Sciatic nerve (tissue), 2 donors: ENCODE data around the gene PPP2R5A. TPM values are rescaled to one million over a fixed set of nuclear protein-coding genes. Genes with fewer than 3 reads are reported as not detected.
"Not testable (repeated sequence)": the region's sequence is repeated elsewhere in the genome, so short reads cannot be mapped to it uniquely, and the experiment has no call there.

ENCODE experiments used
- ATAC-seq: fragments of 200-7000 bp; cut with Tn5 transposase; one replicate; pipeline ENCODE4 v1.9.1; 2020; ENCODE audit warnings: mild to moderate bottlenecking, moderate library complexity
- DNase-seq: peaks from one replicate; pipeline ENCODE4 v3.0.0-alpha.2; 2020; ENCODE audit warnings: low spot score
- intact Hi-C: fragments of 100-400 bp; cut with DNase I; formaldehyde crosslinking; loops from one replicate; pipeline ENCODE4 v1.14.2; 2022
- total RNA-seq: library from RNA; stranded (reverse); fragmentation: NEBNext Ultra II Directional; extraction: Animal tissue kit (Norgen Biotek cat#: 25700); gene quantifications from one replicate; pipeline ENCODE4 v1.2.1, GENCODE V29; 2021
- donor health status: DM: no; HTN: no; CAD: no.
- donor health status: DM: no; HTN: no; CAD: no.

Gene PPP2R5A
- total RNA-seq, 1 donor from 2014 or later = 39.1 TPM

GRCh38 chr1:212260557-212261355, 24.5 kb upstream of the PPP2R5A start:
- DNase-seq (no peak), ATAC-seq (no peak)
- intact Hi-C loops = no loop called here

GRCh38 chr1:212261361-212261929, 23.8 kb upstream of the PPP2R5A start:
- peak; percentile 49 for ATAC-seq

GRCh38 chr1:212267017-212267416, 18.2 kb upstream of the PPP2R5A start:
- intact Hi-C loops = no loop called here
- no peak for DNase-seq
- no peak for ATAC-seq

More at GRCh38 chr1:212261361-212261929, 23.8 kb upstream of the PPP2R5A start:
- intact Hi-C loops = no loop called here
- no peak for DNase-seq

GRCh38 chr1:212267460-212267859, 17.8 kb upstream of the PPP2R5A start:
- ATAC-seq (no peak), DNase-seq (no peak)
- intact Hi-C loops = no loop called here

GRCh38 chr1:212269306-212269705, 15.9 kb upstream of the PPP2R5A start:
- ATAC-seq (no peak), DNase-seq (no peak)
- intact Hi-C loops = no loop called here

DNA sequence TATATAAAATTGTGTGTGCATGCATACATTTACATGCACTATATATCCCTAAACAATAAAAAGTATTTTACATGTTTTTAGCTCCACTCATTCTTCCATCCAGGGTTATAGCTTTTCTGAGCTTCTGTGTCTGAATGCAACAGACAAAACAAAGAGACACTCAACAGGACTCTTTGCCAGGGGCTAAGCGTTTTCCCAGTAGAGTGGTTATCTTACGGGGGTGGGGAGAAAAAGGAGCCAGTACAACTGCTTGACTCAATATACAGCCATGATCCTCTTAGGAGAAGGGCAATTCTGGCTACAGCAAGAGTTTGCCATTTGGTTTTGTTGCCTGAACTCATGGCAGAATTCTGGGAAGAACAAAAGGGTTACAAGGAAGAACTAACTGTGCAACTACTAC, 14.6 kb upstream of the PPP2R5A start:
- intact Hi-C loops = no loop called here
- DNase-seq = no peak
- ATAC-seq = no peak

DNA sequence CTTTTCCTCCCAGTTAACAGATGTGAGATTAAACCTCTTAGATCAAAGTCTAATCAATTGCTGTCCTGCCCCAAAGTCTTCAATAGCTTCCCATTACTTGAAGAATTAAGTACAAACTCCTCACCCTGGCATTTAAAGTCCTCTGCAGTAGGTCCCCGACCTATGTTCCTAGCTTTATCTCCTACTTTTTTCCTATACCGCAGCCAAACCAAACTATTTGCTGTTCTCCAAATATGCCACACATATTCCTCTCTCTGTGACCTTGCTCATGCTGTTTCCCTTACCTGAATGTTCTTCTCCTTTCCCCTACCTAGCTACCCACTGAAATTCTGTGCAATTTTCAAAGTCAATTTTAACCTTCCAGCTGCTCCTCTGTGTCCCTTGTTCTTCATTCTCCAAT, 14.0 kb upstream of the PPP2R5A start:
- ATAC-seq (no peak), DNase-seq (no peak)
- intact Hi-C loops = no loop called here

DNA sequence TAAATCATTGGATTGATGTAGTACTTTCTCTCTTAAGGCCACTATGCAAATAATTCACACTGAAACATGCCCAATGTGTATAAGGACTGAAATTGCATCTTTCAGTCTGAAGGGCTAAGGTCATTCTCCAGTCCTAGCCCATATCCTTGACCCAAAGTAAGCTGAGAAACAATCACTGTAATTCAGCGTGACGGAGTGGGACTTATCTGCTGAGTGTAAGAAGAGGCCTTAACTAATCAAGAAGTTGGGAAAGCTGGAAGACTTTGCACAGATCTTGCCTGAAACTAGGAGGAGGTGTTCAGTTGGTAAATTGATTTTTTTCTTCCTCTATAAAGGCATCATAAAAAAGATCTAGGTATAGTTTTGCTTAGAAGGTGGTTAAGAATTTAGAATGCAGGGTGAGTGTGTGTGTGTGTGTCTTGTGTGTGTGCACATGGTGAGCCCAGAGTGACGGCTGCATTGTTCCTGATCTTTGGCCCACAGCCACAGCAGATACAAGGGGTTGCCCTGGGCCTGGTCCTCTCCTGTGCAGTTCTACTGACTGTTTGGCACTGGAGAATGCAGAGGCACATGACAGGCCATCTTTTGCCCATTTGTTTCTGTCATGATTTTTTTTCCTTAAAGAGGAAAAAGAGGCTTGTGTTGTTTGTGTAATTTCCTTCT, 13.3 kb upstream of the PPP2R5A start:
- intact Hi-C loops = loop anchor here (2.0 kb wide), 1 partner anchor 27 kb away; no protein-coding TSS in a partner anchor
- ATAC-seq (no peak), DNase-seq (no peak)

- intact Hi-C loops = no loop called here
- DNase-seq (no peak), ATAC-seq (no peak)
Observed at GRCh38 chr1:212281590-212281989, 3.6 kb upstream of the PPP2R5A start.

DNA sequence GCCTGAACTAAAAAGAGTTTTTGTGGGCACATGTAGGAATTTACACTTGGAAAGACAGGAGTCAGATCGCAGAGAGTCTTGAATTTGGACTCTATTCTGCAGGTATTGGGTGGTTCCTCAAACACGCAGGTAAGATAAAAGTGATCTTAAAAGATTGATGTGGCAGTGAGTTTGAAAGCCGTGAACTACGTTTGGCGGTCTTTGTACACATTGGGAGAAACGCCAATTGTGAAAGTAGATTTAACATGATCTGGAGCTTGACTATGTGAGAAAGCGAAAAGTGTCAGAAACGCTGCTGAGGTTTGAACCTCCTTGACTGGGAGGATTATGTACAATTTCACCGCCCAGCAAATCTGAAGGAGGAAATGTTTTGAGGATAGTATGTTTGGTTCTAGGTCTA, 1.5 kb upstream of the PPP2R5A start:
- intact Hi-C loops = no loop called here

GRCh38 chr1:212284332-212284743, 872 bp upstream of the PPP2R5A start:
- intact Hi-C loops = no loop called here
- ATAC-seq (no peak), DNase-seq (no peak)

More for the DNA sequence above, 1.5 kb upstream of the PPP2R5A start:
- DNase-seq (no peak), ATAC-seq (no peak)

DNA sequence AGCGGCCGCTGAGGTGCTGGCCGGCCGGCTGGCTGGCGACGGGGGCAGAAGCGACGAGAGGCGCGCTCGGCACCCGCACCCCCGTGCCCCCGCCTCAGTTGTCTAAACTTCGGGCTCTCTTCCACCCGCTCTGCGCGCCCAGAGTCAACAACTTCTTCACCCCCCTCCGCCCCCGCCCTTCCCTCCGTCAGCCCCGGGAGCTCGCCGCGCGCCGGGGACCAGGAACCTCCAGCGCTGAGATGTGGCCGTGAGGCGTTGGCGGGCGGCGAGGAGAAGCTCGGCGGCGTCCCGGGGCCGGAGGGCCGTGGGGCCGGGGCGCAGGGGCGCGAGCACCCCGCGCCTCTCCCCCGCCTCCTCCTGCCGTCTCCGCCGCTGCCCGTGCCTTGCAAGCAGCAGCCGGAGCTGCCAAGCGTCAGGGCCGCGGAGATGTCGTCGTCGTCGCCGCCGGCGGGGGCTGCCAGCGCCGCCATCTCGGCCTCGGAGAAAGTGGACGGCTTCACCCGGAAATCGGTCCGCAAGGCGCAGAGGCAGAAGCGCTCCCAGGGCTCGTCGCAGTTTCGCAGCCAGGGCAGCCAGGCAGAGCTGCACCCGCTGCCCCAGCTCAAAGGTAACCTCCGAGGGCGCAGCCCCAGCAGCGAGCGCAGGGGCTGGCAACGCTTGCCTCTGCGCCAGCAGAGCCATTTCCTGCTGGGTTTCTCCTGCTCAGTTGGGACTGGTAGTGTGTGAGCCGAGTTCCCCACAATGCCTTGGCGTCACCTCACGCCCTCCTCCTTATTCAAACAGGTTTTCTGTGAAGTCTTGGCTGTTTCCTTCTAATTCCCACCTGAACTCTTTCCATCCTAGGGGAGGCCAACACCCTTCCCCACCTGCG, 710 bp downstream of the PPP2R5A start:
- intact Hi-C loops = no loop called here
- ATAC-seq (no peak), DNase-seq (peak; percentile 82)

DNA sequence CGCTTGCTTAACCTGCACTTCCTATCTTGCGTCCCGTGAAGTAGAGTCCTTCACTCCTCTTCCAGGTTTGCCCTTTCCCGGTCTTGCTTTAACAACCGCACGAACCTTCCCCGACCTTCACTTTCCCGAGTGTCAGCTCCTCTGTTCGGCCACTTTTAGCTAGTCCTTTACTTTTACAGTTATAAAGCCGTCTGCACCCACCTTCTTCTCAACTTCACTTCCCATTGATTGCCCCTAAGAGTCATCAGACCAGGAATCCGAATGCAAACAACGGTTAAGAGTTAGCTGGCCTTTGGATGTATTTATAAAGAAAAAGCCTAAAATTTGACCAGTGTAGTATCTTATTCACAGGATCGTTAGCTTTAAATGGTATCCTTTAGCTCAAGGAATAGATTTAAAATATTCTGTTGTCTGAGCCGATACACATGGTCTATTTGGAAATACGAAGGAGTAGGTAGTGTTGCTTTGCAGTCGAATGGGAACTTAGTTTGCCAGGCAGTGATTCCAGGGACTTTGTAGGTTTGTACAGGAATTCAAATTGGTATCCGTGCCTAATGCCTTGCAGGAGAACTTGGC, 1.4 kb downstream of the PPP2R5A start:
- intact Hi-C loops = no loop called here

DNA sequence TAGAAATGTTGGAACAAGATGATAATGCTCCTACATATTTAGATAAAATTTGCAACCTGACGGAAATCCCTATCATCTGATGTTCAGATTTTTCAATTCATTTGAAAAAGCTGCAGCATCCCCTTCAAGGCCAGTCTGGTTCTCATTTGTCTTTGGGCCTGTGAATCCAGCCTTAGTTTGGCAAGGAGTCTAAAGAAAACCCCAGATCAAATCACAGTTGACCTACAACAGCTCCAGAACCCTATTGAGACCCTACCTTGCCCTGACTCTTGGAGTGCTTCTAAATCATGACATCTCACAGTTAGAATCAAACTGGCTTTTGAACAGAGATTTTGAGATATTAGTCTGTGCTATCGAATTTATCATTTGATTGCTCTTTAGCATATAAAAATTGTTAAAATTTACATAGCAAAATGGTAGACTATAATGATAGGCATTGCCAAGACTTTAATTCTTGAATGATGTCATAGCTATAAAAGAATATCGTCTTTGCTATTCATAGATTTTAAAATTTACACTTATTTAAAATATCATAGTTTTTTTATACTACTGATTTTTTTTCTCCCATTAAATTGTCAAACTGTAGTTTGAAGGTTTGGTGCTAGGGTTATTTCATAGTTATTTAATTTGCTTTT, 2.2 kb downstream of the PPP2R5A start:
- DNase-seq (no peak), ATAC-seq (no peak)
- intact Hi-C loops = no loop called here

More for the DNA sequence above, 1.4 kb downstream of the PPP2R5A start:
- DNase-seq (no peak), ATAC-seq (no peak)

GRCh38 chr1:212287995-212288394, 2.8 kb downstream of the PPP2R5A start:
- DNase-seq, ATAC-seq, intact Hi-C loops: not testable (repeated sequence)

DNA sequence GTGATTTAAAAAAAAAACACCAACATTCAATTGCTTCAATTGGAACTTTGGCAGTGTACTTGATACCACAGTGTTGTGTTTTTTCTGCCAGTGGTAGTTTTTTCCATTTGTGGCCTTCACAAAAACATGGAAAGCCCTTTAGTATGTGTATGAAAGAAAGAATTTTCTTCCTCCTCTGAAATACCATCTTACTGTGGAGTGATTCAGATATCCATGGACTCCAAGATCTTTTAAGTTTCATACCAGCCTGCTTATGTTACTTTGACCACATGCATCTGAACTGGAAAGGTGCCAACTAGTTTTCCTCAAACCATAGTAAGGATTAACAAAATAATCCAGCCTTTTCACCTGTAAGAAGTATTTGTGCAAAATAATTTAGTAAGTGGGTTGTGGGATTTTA, 3.4 kb downstream of the PPP2R5A start:
- ATAC-seq (no peak), DNase-seq (no peak)
- intact Hi-C loops = no loop called here

GRCh38 chr1:212289262-212290077, 4.3 kb downstream of the PPP2R5A start:
- DNase-seq = no peak
- intact Hi-C loops = loop anchor here (5.0 kb wide), 1 partner anchor 222 kb away; no protein-coding TSS in a partner anchor

More at GRCh38 chr1:212289262-212290077, 4.3 kb downstream of the PPP2R5A start:
- no peak for ATAC-seq
